GM19043 (cell line): ENCODE results near the gene COQ10B.
"Not testable (repeated sequence)": the region's sequence is repeated elsewhere in the genome, so short reads cannot be mapped to it uniquely, and the experiment has no call there.

Source experiments
- ATAC-seq: cut with Tn5 transposase; IDR thresholded peaks from one replicate; pipeline ENCODE4 v1.9.1; 2021; ENCODE audit warnings: low read depth; ENCODE audit not compliant: unreplicated experiment

COQ10B gene

GRCh38 chr2:197453123-197453913 is at the start of gene COQ10B:
Gene COQ10B (plus strand): TSS chr2:197453552. CDS start chr2:197453561, 9 bp downstream.
- peak; percentile 91 for ATAC-seq

- ATAC-seq: no peak
Measured at GRCh38 chr2:197405582-197405981, 47.8 kb upstream of the COQ10B start.

- ATAC-seq: no peak
Measured at GRCh38 chr2:197414039-197414438, 39.3 kb upstream of the COQ10B start.

- no peak for ATAC-seq
Measured at GRCh38 chr2:197414515-197414914, 38.8 kb upstream of the COQ10B start.

- ATAC-seq: no peak
Measured at GRCh38 chr2:197416268-197416667, 37.1 kb upstream of the COQ10B start.

- ATAC-seq: no peak
Measured at GRCh38 chr2:197419438-197419837, 33.9 kb upstream of the COQ10B start.

- no peak for ATAC-seq
Measured at GRCh38 chr2:197423307-197423706, 30.0 kb upstream of the COQ10B start.

- ATAC-seq: no peak
Measured at GRCh38 chr2:197425550-197425949, 27.8 kb upstream of the COQ10B start.

- no peak for ATAC-seq
Measured at GRCh38 chr2:197426723-197427603, 26.4 kb upstream of the COQ10B start.

GRCh38 chr2:197427986-197428385 is 25.4 kb upstream of the COQ10B start:
- ATAC-seq: no peak

- ATAC-seq: no peak
Measured at GRCh38 chr2:197431858-197432257, 21.5 kb upstream of the COQ10B start.

- not testable (repeated sequence) for ATAC-seq
Measured at GRCh38 chr2:197432527-197432926, 20.8 kb upstream of the COQ10B start.

- no peak for ATAC-seq
Measured at GRCh38 chr2:197433780-197434438, 19.4 kb upstream of the COQ10B start.

GRCh38 chr2:197434541-197435513 is 18.5 kb upstream of the COQ10B start, which contains the start of gene SF3B1:
Gene SF3B1 (minus strand): TSS chr2:197435028. CDS start chr2:197434999, 29 bp downstream.
- peak; percentile 96 for ATAC-seq

- ATAC-seq: peak; percentile 2
Measured at GRCh38 chr2:197435598-197436420, 17.5 kb upstream of the COQ10B start.

GRCh38 chr2:197437380-197437779 is 16.0 kb upstream of the COQ10B start:
- no peak for ATAC-seq

GRCh38 chr2:197442857-197443256 is 10.5 kb upstream of the COQ10B start:
- no peak for ATAC-seq

GRCh38 chr2:197445746-197446145 is 7.6 kb upstream of the COQ10B start:
- ATAC-seq: no peak

GRCh38 chr2:197446844-197447243 is 6.5 kb upstream of the COQ10B start:
- ATAC-seq: no peak
